Skin of body (tissue), 2 donors: ENCODE data around the gene FALEC. TPM values are rescaled to one million over a fixed set of nuclear protein-coding genes. Genes with fewer than 3 reads are reported as not detected.
"Not testable (repeated sequence)": the region's sequence is repeated elsewhere in the genome, so short reads cannot be mapped to it uniquely, and the experiment has no call there.

Source experiments
- DNase-seq: peaks from one replicate; lab custom pipeline; 2025; lab: John Stamatoyannopoulos, UW
- total RNA-seq: library from RNA; depleted of rRNA; stranded (reverse); fragments of >200 nt; gene quantifications from one replicate; pipeline ENCODE4 v1.2.3, GENCODE V29; 2014

FALEC gene
- total RNA-seq, 1 donor from 2014 or later, result not detected

GRCh38 chr1:150558761-150559655 lies 43.5 kb downstream of the FALEC start:
- no peak for DNase-seq

- DNase-seq, result no peak
These were observed 44.1 kb downstream of the FALEC start for GRCh38 chr1:150559656-150560010.

GRCh38 chr1:150560011-150560438 lies 44.5 kb downstream of the FALEC start:
- DNase-seq, result peak; percentile 26

- DNase-seq, result no peak
These were observed 45.2 kb downstream of the FALEC start for GRCh38 chr1:150560576-150561253.

- peak; percentile 97 for DNase-seq
These were observed 45.9 kb downstream of the FALEC start for GRCh38 chr1:150561254-150561973.

- peak; percentile 91 for DNase-seq
These were observed 46.5 kb downstream of the FALEC start for GRCh38 chr1:150561974-150562445.

GRCh38 chr1:150562446-150563339 lies 47.1 kb downstream of the FALEC start:
- DNase-seq, result no peak

- no peak for DNase-seq
These were observed 47.9 kb downstream of the FALEC start for GRCh38 chr1:150563340-150564038.

- no peak for DNase-seq
These were observed 48.8 kb downstream of the FALEC start for GRCh38 chr1:150564051-150564991.

- not testable (repeated sequence) for DNase-seq
These were observed 49.9 kb downstream of the FALEC start for GRCh38 chr1:150565240-150565991.

GRCh38 chr1:150566589-150567340 lies 51.2 kb downstream of the FALEC start:
- DNase-seq, result no peak

- peak; percentile 74 for DNase-seq
These were observed 51.8 kb downstream of the FALEC start for GRCh38 chr1:150567341-150567716.

GRCh38 chr1:150567717-150568593 lies 52.4 kb downstream of the FALEC start:
- DNase-seq, result peak; percentile 74

GRCh38 chr1:150568594-150568966 lies 53.0 kb downstream of the FALEC start:
- DNase-seq, result no peak

GRCh38 chr1:150572918-150573647 lies 57.5 kb downstream of the FALEC start:
- DNase-seq, result no peak

- not testable (repeated sequence) for DNase-seq
These were observed 58.1 kb downstream of the FALEC start for GRCh38 chr1:150573648-150574071.
